HFFc6 (cell line): ENCODE measurements around the gene EMC8. TPM values are rescaled to one million over a fixed set of nuclear protein-coding genes. Genes with fewer than 3 reads are reported as not detected.

ENCODE experiments used
- DNase-seq: peaks from one replicate; pipeline ENCODE4 v3.0.0-alpha.2; 2018
- H3K27ac Mint-ChIP-seq: 2 replicates; pipeline ENCODE4 v1.8.0; 2020; ENCODE audit warnings: mild to moderate bottlenecking, mixed read lengths
- H3K27me3 Mint-ChIP-seq: 2 replicates; pipeline ENCODE4 v1.8.0; 2021; ENCODE audit warnings: mild to moderate bottlenecking, moderate library complexity, mixed read lengths; ENCODE audit not compliant: insufficient read depth
- H3K36me3 Mint-ChIP-seq: 2 replicates; pipeline ENCODE4 v1.8.0; 2021; ENCODE audit warnings: low read depth, mixed read lengths
- H3K4me1 Mint-ChIP-seq: 2 replicates; pipeline ENCODE4 v1.8.0; 2020; ENCODE audit warnings: low read depth, mixed read lengths
- H3K4me3 Mint-ChIP-seq: 2 replicates; pipeline ENCODE4 v1.8.0; 2020; ENCODE audit warnings: mild to moderate bottlenecking, moderate library complexity, mixed read lengths
- H3K9me3 Mint-ChIP-seq: 2 replicates; pipeline ENCODE4 v1.8.0; 2020; ENCODE audit warnings: mild to moderate bottlenecking, mixed read lengths
- CTCF ChIP-seq: fragments of 200-600 bp; sonication (generic); IDR thresholded peaks from 2 replicates; pipeline ENCODE4 v1.5.0; 2021; ENCODE audit warnings: antibody characterized with exemption, mild to moderate bottlenecking
- total RNA-seq, 6 experiments: library from RNA; stranded (reverse); fragmentation: NEBNext Ultra II Directional; extraction: Animal tissue kit (Norgen Biotek cat#: 25700); gene quantifications; 2 replicates in 1 of 6; 3 replicates in 5 of 6; pipeline ENCODE4 v1.2.3, GENCODE V29; 2021

Gene EMC8
- total RNA-seq, 6 experiments from 2014 or later: 31.7 to 38.4 (median 36.6) TPM

DNA sequence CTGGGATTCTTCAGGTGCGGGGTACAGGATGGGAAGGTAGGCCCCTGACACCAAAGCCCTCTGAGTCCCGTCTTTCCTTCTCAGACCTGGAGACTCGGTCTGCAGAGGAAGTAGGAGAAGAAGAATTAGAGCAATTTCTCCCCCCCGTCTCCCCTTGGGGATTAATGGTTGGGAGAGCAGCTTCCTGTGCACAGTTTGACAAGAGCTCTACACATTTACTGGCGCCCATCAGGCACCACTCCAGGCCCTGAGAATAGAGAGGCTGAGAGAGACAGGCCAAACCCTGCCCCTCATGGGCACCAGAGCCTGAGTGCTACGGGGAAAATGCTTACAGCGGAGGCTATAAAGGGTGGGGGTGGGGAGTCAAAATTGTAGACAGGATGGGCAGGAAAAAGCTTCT, 44.9 kb downstream of the EMC8 start:
- no peaks in the 10 kb centered on the region for H3K36me3 Mint-ChIP-seq

GRCh38 chr16:85753976-85754375, 45.4 kb downstream of the EMC8 start:
- Mint-ChIP-seq H3K27me3 (no peaks in the 10 kb centered on the region; the same call in 1 of the 2 replicates), H3K9me3 (no peaks in the 10 kb centered on the region), H3K4me1 (peaks cover 54% of the 10 kb centered on the region), H3K27ac (no peak overlapping the region), H3K4me3 (no peak overlapping the region), H3K36me3 (no peaks in the 10 kb centered on the region)
- TF ChIP-seq CTCF: no peak
- DNase-seq: no peak

More for the DNA sequence above, 44.9 kb downstream of the EMC8 start:
- Mint-ChIP-seq H3K9me3 (no peaks in the 10 kb centered on the region), H3K27ac (no peak overlapping the region), H3K4me1 (peaks cover 53% of the 10 kb centered on the region), H3K27me3 (no peaks in the 10 kb centered on the region; the same call in 1 of the 2 replicates), H3K4me3 (no peak overlapping the region)
- DNase-seq: no peak
- TF ChIP-seq CTCF: no peak

DNA sequence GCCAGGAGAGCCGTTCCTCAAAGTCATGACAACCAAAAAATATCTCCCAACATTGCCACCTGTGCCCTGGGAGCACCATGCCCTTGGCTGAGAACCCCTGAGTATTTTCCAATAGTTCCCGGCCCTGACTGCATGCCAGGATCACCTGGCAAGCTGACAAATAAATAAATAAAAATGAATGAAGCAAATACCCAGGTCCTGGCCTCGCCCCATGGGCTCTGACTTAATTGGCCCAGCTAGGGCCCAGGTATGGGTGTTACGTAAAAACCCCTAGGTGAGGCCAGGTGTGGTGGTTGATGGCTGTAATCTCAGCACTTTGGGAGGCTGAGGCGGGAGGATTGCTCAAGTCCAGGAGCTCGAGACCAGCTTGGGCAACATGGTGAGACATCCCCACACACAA, 45.8 kb downstream of the EMC8 start:
- Mint-ChIP-seq H3K27ac (no peak overlapping the region), H3K4me1 (peaks cover 54% of the 10 kb centered on the region), H3K36me3 (no peaks in the 10 kb centered on the region), H3K9me3 (no peaks in the 10 kb centered on the region), H3K4me3 (no peak overlapping the region), H3K27me3 (no peaks in the 10 kb centered on the region; the same call in 1 of the 2 replicates)
- no peak for DNase-seq
- TF ChIP-seq CTCF: no peak

GRCh38 chr16:85752511-85753420, 46.6 kb downstream of the EMC8 start:
- no peaks in the 10 kb centered on the region for H3K36me3 Mint-ChIP-seq
- H3K27me3 Mint-ChIP-seq: no peaks in the 10 kb centered on the region; the same call in 1 of the 2 replicates
- peak overlapping the region; percentile 37; the same call in 1 of the 2 replicates for H3K4me3 Mint-ChIP-seq
- H3K9me3 Mint-ChIP-seq: no peaks in the 10 kb centered on the region
- H3K4me1 Mint-ChIP-seq: peaks cover 49% of the 10 kb centered on the region
- no peak for DNase-seq
- TF ChIP-seq CTCF: no peak; the same call in 1 of the 2 replicates
- H3K27ac Mint-ChIP-seq: peak overlapping the region; percentile 50; the same call in 1 of the 2 replicates

GRCh38 chr16:85751698-85752501, 47.4 kb downstream of the EMC8 start:
- Mint-ChIP-seq H3K9me3 (no peaks in the 10 kb centered on the region), H3K36me3 (no peaks in the 10 kb centered on the region), H3K27me3 (no peaks in the 10 kb centered on the region; the same call in 1 of the 2 replicates), H3K27ac (peak overlapping the region; percentile 50), H3K4me3 (peak overlapping the region; percentile 71), H3K4me1 (peaks cover 46% of the 10 kb centered on the region)
- no peak for TF ChIP-seq CTCF
- peak; percentile 18 for DNase-seq
